CD4-positive, alpha-beta T cell treated with Interleukin-17A for 4 hours (primary cell): ENCODE measurements around the gene IL26.
A peak's percentile ranks its signal among the peaks of the same experiment; 100 is the strongest.
"Not testable (repeated sequence)": the region's sequence is repeated elsewhere in the genome, so short reads cannot be mapped to it uniquely, and the experiment has no call there.

Experiments
- DNase-seq: peaks from one replicate; pipeline ENCODE4 v3.0.0-alpha.2; 2020; ENCODE audit warnings: mixed read lengths

IL26 gene

GRCh38 chr12:68190301-68190700, 35.3 kb downstream of the IL26 start:
- DNase-seq, result no peak

GRCh38 chr12:68189821-68190242, 35.8 kb downstream of the IL26 start:
- DNase-seq, result peak; percentile 49

- DNase-seq, result no peak
Observed at GRCh38 chr12:68185598-68185997, 40.0 kb downstream of the IL26 start.

GRCh38 chr12:68180792-68181744, 44.5 kb downstream of the IL26 start:
- peak; percentile 49 for DNase-seq

- no peak for DNase-seq
Observed at GRCh38 chr12:68178774-68179439, 46.7 kb downstream of the IL26 start.

GRCh38 chr12:68178184-68178583, 47.4 kb downstream of the IL26 start:
- no peak for DNase-seq

- no peak for DNase-seq
Observed at GRCh38 chr12:68177562-68177961, 48.0 kb downstream of the IL26 start.

- DNase-seq, result no peak
Observed at GRCh38 chr12:68176257-68176656, 49.4 kb downstream of the IL26 start.

GRCh38 chr12:68175557-68176061, 50.0 kb downstream of the IL26 start:
- peak; percentile 61 for DNase-seq

- not testable (repeated sequence) for DNase-seq
Observed at GRCh38 chr12:68174761-68175160, 50.8 kb downstream of the IL26 start.

- DNase-seq, result no peak
Observed at GRCh38 chr12:68173792-68174191, 51.8 kb downstream of the IL26 start.

GRCh38 chr12:68170726-68171125, 54.9 kb downstream of the IL26 start:
- DNase-seq, result no peak

GRCh38 chr12:68169213-68169889, 56.3 kb downstream of the IL26 start:
- DNase-seq, result no peak

GRCh38 chr12:68166317-68166831, 59.2 kb downstream of the IL26 start:
- DNase-seq, result no peak

GRCh38 chr12:68163560-68164081, 62.0 kb downstream of the IL26 start:
- DNase-seq, result no peak

- no peak for DNase-seq
Observed at GRCh38 chr12:68162374-68162773, 63.2 kb downstream of the IL26 start.

- DNase-seq, result no peak
Observed at GRCh38 chr12:68159681-68160304, 65.8 kb downstream of the IL26 start, which contains the start of gene IFNG. Gene IFNG, minus strand, starts transcription at chr12:68159740. Its CDS starts 125 bp downstream, at chr12:68159615.

GRCh38 chr12:68158432-68158831, 67.2 kb downstream of the IL26 start:
- DNase-seq, result peak; percentile 12

- no peak for DNase-seq
Observed at GRCh38 chr12:68157380-68157779, 68.2 kb downstream of the IL26 start.

- no peak for DNase-seq
Observed at GRCh38 chr12:68156636-68157035, 69.0 kb downstream of the IL26 start.

- DNase-seq, result no peak
Observed at GRCh38 chr12:68154779-68155178, 70.8 kb downstream of the IL26 start.
